Measurements from ENCODE around the gene SPON1.
"Not testable (repeated sequence)": the region's sequence is repeated elsewhere in the genome, so short reads cannot be mapped to it uniquely, and the experiment has no call there.

DNA sequence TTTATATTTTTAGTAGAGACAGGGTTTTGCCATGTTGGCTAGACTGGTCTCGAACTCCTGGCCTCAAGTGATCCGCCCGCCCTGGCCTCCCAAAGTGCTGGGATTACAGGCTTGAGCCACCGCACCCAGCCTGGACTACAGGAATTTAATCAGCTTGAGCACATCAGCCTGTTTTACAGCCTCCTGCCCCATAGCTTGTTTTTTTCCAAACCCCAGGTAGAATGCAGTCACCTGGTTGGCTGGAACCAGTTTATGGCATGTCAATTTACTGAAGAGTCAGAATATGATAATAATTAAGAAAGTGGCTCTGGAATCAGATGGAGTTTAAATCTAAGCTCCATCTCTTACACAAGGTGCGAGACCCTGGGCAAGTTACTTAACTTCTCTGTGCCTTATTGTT lies 36.2 kb upstream of the SPON1 start:
- TF ChIP-seq, protein P1, sequence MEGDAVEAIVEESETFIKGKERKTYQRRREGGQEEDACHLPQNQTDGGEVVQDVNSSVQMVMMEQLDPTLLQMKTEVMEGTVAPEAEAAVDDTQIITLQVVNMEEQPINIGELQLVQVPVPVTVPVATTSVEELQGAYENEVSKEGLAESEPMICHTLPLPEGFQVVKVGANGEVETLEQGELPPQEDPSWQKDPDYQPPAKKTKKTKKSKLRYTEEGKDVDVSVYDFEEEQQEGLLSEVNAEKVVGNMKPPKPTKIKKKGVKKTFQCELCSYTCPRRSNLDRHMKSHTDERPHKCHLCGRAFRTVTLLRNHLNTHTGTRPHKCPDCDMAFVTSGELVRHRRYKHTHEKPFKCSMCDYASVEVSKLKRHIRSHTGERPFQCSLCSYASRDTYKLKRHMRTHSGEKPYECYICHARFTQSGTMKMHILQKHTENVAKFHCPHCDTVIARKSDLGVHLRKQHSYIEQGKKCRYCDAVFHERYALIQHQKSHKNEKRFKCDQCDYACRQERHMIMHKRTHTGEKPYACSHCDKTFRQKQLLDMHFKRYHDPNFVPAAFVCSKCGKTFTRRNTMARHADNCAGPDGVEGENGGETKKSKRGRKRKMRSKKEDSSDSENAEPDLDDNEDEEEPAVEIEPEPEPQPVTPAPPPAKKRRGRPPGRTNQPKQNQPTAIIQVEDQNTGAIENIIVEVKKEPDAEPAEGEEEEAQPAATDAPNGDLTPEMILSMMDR (IDR thresholded peaks at IDR 0.05; ENCODE audit: insufficient read depth, low read length, poor library complexity, severe bottlenecking), result not testable (repeated sequence)
- TF ChIP-seq EZH2phosphoT487 (conservative IDR thresholded peaks at IDR 0.05; ENCODE audit: low read length), result not testable (repeated sequence)
